ENCODE measurements around the gene CHRDL1.

CHRDL1 gene

DNA sequence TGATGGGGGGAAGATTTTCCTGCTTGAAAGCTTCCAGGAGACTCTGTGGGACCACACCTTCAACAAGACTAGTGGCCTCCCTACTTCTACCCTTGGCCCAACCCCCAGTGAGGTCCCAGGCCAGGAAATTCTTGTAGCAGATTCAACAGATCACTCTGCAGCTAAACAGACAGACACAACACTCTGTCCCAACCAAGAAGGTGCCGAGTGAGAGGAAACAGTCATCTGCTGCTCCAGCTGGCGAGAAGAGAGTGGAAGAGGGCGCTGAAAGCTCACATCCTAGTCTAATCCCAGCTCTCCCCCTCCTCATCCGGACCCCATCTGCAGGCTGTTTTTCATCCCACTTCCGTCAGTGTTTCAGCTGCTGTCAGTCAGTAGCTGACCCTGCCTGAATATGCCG lies 63.4 kb downstream of the CHRDL1 start:
- Histone ChIP-seq H3K27me3 (no peaks in the 10 kb centered on the region), H3K27ac (no peak overlapping the region), H3K4me1 (ENCODE audit: control insufficient read depth in 1 of 2, insufficient read depth in 1 of 2, low read depth in 1 of 2, low read length in 1 of 2) (no peaks in the 10 kb centered on the region), H3K36me3 (no peaks in the 10 kb centered on the region), H3K9me3 (no peaks in the 10 kb centered on the region), H3K4me3 (ENCODE audit: low read depth in 1 of 2, low read length in 1 of 2) (no peak overlapping the region)
- TF ChIP-seq, protein P1, sequence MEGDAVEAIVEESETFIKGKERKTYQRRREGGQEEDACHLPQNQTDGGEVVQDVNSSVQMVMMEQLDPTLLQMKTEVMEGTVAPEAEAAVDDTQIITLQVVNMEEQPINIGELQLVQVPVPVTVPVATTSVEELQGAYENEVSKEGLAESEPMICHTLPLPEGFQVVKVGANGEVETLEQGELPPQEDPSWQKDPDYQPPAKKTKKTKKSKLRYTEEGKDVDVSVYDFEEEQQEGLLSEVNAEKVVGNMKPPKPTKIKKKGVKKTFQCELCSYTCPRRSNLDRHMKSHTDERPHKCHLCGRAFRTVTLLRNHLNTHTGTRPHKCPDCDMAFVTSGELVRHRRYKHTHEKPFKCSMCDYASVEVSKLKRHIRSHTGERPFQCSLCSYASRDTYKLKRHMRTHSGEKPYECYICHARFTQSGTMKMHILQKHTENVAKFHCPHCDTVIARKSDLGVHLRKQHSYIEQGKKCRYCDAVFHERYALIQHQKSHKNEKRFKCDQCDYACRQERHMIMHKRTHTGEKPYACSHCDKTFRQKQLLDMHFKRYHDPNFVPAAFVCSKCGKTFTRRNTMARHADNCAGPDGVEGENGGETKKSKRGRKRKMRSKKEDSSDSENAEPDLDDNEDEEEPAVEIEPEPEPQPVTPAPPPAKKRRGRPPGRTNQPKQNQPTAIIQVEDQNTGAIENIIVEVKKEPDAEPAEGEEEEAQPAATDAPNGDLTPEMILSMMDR (IDR thresholded peaks at IDR 0.05) = no peak

GRCh38 chrX:110723844-110724243 lies 71.8 kb downstream of the CHRDL1 start:
- no peaks in the 10 kb centered on the region for H3K36me3 ChIP-seq
- TF ChIP-seq, protein P1 (IDR thresholded peaks at IDR 0.05) = no peak
- no peaks in the 10 kb centered on the region for H3K9me3 ChIP-seq
- H3K27ac ChIP-seq = no peak overlapping the region
- no peak overlapping the region for H3K4me3 ChIP-seq (ENCODE audit: low read depth in 1 of 2, low read length in 1 of 2)
- no peaks in the 10 kb centered on the region for H3K4me1 ChIP-seq (ENCODE audit: control insufficient read depth in 1 of 2, insufficient read depth in 1 of 2, low read depth in 1 of 2, low read length in 1 of 2)
- no peaks in the 10 kb centered on the region for H3K27me3 ChIP-seq

DNA sequence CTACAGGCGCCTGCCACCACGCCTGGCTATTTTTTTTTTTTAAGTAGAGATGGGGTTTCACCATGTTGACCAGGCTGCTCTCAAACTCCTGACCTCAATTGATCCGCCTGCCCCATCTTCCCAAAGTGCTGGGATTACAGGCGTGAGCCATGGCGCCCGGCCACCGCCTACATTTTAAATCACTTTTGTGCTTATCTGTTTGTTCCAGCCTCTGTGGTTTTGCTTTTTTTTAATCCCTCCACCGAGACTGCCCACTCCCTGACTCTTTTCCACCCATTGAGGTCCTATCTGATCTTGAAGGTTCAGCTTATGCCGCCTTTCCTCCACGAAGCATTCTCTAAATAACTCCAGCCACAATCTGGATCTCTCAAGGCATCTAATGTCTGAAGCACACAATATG lies 73.5 kb downstream of the CHRDL1 start:
- H3K27ac ChIP-seq = no peak overlapping the region
- H3K9me3 ChIP-seq = no peaks in the 10 kb centered on the region
- H3K27me3 ChIP-seq = no peaks in the 10 kb centered on the region
- TF ChIP-seq, protein P1 (IDR thresholded peaks at IDR 0.05) = no peak
- H3K36me3 ChIP-seq = no peaks in the 10 kb centered on the region
- no peaks in the 10 kb centered on the region for H3K4me1 ChIP-seq (ENCODE audit: control insufficient read depth in 1 of 2, insufficient read depth in 1 of 2, low read depth in 1 of 2, low read length in 1 of 2)
- no peak overlapping the region for H3K4me3 ChIP-seq (ENCODE audit: low read depth in 1 of 2, low read length in 1 of 2)

DNA sequence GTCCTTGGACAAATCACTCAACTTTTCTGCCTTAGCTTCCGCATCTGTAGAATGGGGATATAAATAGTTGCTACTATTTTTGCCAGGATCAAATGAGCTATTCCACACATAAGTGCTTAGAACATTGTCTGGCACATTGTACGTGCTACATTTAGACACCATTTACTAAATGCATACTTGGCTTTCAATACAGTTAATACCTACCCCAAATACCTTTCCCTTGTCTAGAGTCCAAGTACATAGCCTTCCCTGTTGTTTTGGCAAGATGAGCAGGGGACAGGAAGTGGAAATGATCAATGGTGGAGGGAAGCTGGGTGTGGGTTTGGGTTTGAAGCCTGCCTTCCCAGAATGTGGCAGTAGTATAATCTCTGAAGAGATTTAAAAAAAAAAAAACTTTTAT lies 82.0 kb downstream of the CHRDL1 start:
- Histone ChIP-seq H3K4me1 (ENCODE audit: control insufficient read depth in 1 of 2, insufficient read depth in 1 of 2, low read depth in 1 of 2, low read length in 1 of 2) (no peaks in the 10 kb centered on the region), H3K4me3 (ENCODE audit: low read depth in 1 of 2, low read length in 1 of 2) (no peak overlapping the region), H3K27me3 (no peaks in the 10 kb centered on the region), H3K36me3 (no peaks in the 10 kb centered on the region), H3K27ac (no peak overlapping the region), H3K9me3 (no peaks in the 10 kb centered on the region)
- TF ChIP-seq, protein P1 (IDR thresholded peaks at IDR 0.05) = no peak

GRCh38 chrX:110706446-110706845 lies 89.2 kb downstream of the CHRDL1 start:
- Histone ChIP-seq H3K27ac (no peak overlapping the region), H3K27me3 (no peaks in the 10 kb centered on the region), H3K9me3 (no peaks in the 10 kb centered on the region), H3K36me3 (no peaks in the 10 kb centered on the region), H3K4me3 (ENCODE audit: low read depth in 1 of 2, low read length in 1 of 2) (no peak overlapping the region), H3K4me1 (ENCODE audit: control insufficient read depth in 1 of 2, insufficient read depth in 1 of 2, low read depth in 1 of 2, low read length in 1 of 2) (no peaks in the 10 kb centered on the region)
- TF ChIP-seq, protein P1 (IDR thresholded peaks at IDR 0.05) = no peak

GRCh38 chrX:110703641-110704040 lies 92.0 kb downstream of the CHRDL1 start:
- Histone ChIP-seq H3K4me1 (ENCODE audit: control insufficient read depth in 1 of 2, insufficient read depth in 1 of 2, low read depth in 1 of 2, low read length in 1 of 2) (no peaks in the 10 kb centered on the region), H3K9me3 (no peaks in the 10 kb centered on the region), H3K4me3 (ENCODE audit: low read depth in 1 of 2, low read length in 1 of 2) (no peak overlapping the region), H3K27ac (no peak overlapping the region), H3K27me3 (no peaks in the 10 kb centered on the region), H3K36me3 (no peaks in the 10 kb centered on the region)
- TF ChIP-seq, protein P1 (IDR thresholded peaks at IDR 0.05) = no peak

Measured in neutrophil (primary cell).